HG03175 (cell line): ENCODE data around the gene SLC12A1.
A peak's percentile ranks its signal among the peaks of the same experiment; 100 is the strongest.

ENCODE experiments used
- ATAC-seq: cut with Tn5 transposase; IDR thresholded peaks from one replicate; pipeline ENCODE4 v1.9.1; 2021; ENCODE audit warnings: mild to moderate bottlenecking, moderate library complexity; ENCODE audit not compliant: unreplicated experiment

Gene SLC12A1

DNA sequence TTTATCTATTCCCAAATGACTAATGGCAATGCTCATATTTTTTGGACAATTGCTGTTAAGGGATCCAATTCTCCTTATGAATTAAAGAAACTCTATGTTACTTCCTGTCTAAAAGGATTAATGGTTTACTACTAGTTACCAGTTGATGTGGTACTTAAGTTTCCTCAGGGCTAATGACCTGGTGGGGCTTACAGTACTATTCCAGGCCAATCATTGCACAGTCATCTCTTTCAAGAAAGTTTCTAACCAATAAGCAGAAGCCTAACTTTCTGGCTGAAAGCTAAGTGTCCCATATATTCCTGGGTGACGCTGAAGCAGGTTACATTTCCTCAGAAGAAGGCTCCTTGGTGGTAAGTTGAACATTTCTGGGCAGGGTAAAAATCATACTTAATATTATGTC is at the start of gene SLC12A1:
Gene SLC12A1 (plus strand): TSS at position 322 of the 400 bp plus-strand sequence. CDS start 1,418 bp downstream, outside the sequence.
- ATAC-seq, result no peak

DNA sequence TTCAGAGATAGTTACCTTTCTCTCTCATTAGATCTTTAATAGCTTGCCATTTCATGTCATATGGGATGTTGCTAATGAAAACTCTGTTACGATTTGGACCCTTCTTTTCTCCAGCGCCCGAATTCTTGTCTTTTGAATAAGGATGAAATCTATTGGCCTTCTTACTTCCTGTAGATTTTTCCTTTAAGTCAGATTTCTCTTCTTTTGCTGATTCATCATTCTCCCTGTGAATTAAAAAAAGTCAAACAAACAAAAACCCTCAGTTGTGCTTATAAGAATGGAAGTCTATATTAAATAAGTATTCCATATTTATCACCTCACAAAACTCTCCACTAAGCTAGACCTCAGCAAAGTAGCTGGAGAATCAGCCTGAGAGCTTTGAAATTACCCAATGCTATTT is 37.5 kb upstream of the SLC12A1 start:
- ATAC-seq, result no peak

DNA sequence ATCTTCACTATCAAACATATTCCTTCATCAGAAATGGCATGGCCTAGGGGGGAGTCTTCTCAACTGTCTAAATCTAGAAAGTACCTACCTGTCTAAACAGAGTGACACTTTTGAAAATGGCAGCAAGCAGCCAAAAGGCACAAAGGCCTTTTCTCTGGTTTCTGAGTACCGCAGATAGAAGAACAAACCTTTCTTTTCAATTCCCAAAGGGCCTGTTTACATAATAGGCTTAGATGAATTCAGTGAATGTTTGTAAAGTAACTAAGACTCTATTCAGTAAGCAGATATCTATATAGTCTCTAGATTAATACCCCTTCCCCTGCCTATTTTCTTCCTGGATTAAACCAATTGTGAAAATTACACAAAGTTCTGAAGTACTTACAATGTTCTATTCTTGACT is 35.1 kb upstream of the SLC12A1 start:
- no peak for ATAC-seq

DNA sequence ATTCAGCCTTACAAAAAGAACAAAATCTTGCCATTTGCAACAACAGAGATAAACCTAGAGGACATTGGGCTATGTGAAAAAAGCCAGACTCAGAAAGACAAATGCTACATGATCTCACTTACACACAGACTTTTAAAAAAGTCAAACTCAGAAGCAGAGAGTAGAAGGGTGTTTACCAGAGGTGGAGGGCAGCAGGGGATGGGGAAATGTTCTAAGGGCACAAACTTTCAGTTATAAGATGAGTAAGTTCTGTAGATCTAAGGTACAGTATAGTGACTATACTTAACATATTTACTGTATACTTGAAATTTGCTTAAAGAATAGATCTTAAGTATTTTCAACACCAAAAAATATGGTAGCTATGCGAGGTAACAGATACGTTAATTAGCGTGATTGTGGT is 31.0 kb upstream of the SLC12A1 start:
- no peak for ATAC-seq

DNA sequence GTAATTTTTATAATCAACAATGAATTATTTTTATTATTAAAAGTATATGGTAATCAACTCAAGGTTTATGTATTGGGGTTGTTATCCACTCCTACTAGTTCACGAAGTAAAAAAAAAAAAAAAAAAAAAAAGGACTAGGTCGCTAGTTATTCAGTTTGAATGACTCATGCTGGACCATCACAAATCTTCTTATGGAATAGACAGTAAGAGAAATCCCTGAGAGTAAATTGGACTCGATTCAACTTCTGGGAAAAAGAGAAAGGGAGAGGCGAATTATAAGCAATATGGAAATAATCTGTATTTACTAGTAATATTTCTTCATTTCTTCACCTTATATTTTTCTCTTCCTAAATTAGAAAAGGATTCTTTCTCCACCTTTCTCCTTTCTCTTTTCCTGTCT is 30.0 kb upstream of the SLC12A1 start:
- ATAC-seq, result no peak

DNA sequence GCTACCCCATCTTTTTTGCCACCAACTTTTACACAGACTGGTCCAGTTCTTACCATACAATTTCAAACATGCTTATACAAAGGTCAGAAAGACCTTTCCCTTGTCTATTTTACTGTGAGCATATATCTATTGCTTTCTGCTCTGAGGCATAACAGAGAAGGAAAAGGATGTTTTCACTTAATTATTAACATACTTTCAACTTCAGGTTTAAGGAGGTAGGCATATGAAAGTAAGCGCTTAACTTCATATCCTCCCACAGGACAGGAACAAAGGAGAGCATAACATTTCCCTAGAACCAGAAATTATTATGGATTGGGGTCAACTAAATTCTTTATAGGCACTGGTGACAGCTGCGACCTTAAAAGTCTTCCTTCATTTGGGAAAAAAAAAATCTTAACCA is 29.1 kb upstream of the SLC12A1 start:
- ATAC-seq, result peak; percentile 27

DNA sequence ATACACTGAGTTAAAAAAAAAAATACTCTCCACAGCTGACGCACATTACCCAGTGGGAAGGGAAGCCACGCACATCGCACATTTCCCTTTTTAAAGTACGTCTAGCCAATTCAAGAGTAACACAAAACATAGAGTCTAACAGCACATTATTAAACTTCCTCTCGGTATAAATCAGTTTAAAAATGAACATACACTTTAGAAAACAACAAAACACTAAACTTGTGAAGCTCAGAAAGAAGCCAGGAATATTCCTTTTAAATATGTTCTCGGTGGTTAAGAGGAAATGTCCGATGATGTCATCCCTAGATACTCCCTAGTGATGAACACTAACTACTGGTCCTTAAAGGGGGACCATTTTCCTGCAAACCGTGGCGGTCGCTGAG is 28.7 kb upstream of the SLC12A1 start:
- peak; percentile 66 for ATAC-seq

DNA sequence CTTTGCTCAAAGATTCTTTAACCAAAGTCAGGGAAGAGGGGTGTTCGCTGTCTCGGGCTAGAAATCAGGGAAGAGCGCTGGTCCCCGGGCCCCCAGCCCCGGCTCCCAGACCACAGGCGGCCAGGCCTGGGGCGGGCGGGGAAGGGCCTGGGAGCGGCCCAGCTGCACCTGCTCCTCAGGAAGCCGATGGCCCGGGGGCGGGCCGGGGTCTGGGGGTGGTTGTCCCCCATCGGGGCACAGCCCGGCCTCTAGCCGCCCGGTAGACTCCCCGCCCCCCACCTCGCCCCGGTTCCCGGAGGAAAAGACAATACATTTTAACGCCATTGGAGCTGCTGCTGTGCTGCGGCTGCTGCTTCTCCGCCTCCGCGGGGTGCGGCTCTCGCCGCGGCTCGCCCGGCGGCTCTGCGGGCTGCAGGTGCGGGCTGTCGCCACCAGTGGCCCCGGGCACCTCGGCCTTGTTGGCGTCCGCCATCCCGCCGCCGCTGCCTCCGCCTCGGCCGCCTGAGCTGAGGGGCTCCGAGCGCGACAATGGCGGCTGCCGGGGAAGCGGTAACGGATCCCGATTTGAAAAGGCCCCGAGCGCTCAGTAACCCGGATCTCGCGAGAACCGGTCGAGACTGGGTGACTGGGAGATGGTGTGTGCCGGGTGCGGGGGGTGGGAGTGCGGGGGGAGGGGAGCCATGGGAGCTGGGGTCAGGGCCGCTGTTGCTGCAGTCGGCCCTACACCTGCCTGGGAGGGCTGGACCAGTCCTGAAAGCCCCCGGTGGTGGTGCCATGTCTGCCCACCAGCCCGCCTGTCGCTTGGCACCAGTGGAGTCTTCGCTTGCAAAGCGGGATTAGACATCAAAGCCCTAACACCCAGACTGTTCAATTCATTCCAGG is 28.1 kb upstream of the SLC12A1 start, which contains the start of gene MYEF2:
Gene MYEF2 (minus strand): TSS at position 530 of the 882 bp plus-strand sequence. CDS start 58 bp downstream, at position 472.
- peak; percentile 75 for ATAC-seq

DNA sequence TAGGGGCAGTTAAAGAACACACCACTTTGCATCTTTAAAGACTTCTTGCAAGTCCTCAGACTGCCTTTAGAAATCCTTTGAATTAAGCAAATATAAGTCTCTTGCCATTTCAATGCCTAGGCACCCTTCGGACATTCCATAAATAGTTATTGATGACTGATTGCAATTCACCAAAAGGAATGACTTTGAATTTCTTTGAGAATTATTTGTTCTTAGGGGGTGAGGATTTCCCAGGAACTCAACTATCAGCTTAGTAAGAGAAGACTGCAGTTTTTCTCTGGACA is 27.5 kb upstream of the SLC12A1 start:
- no peak for ATAC-seq

DNA sequence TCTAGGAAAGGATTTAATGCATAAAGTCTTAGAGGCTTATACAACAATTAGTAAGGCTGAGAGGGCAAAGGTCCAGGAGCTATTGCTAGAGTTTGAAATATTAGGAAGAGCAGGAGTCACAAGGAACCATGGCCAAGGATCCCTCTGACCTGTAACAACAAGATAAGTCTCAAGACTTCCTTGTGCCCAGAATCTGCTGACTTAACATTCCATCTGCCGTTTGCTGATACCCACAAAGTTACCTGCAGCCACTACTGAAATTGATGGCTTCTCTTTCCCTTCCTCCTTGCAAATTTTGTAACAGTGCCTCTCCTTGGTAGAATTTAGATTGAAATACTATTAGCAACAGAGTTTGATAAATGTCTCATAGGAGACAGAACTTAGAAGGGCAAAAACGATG is 23.4 kb upstream of the SLC12A1 start:
- no peak for ATAC-seq

DNA sequence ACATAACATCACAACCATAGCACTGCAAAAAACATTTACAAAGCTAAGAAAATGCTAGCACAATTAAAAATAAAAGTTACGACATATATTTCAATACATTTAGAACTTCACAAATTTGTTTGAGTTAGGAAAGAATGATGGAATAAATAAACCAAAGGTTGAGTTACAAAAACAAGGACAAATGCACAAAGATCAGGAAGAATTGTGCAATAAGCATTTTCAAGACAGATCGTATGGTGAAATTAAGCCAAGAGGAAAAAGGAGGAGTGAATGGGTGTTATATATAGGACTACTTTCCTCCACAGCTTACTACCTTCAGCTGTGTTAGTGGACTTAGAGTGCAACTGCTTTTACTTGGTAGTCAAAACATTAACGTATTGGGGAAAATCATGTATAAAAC is 20.6 kb upstream of the SLC12A1 start:
- ATAC-seq, result no peak

DNA sequence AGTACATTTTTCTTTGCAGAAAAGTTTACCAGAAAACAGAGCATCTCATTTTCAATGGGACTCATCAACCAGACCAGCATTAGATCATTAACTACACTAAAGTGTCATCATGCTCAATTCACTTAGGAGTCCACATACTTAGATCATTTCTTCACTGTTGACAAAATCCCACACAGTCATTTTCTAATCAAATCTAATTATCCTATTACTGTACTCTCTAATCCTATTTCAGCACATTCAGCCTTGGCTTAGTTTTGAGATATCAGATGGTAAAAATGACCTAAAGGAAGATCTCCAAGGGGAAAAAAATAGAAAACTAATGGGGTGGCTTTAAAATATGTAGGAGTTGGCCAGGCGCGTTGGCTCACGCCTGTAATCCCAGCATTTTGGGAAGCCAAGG is 19.8 kb upstream of the SLC12A1 start:
- ATAC-seq, result no peak

DNA sequence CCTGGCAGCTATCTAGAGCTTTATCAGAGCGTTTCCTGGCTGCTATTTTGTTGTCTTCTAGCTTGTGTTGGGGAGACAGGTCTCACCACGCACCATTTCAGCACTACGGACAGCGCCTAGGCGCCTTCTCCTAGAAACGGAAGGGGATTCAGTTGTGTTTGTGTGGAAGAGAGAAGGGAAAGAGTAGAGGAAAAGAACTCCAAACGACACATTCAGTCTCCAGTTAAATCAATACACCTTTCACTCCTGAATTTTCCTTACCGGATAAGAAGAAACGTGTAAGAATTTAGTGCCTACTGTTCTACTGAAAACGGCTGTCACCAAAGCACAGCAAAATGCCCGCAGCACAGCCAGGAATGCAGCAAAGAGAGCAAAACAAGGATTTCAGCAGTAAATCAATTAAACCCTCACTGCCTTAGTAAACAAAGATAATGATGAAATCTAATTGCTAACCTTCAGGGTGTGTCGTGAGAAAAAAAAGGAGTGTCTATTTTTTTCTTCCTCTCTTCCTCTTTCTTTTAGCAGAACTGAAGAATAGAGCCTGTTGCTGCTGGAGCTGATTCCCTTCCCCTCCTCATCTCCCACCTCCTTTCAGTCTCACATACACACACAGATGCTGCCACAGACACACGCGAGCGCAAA is 15.0 kb upstream of the SLC12A1 start:
- ATAC-seq, result no peak

DNA sequence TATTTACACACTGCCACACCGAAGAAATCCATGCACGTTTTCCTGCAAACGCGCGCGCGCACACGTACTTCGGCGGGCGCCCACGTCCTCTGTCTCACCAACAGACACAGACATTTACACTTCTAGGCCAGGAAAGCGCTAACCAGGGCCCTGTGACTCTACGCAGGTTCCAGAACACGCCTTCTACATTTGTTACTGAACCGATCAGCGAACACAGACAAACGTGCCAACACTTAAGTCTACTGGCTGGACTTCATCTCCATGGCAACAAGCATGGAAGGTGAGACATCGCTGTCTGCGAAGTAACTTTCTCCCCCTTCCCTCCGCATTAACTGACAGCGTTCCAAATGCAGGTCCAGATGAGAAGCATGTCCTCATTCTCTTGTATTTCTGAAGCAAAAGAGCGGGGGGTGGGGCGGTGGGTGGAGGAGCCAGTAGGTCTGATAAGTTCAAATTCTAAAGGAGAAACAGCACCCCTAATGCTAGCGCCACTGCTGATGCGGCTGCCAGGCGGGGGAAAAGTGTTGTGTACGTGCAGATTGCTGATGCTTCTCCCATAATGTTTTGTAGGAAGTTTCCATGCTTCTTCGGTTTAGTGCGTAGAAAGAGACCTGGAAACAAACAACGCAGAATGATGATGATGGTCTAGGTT is 14.4 kb upstream of the SLC12A1 start, which contains the start of gene CTXN2:
Gene CTXN2 (plus strand): TSS at position 92 of the 652 bp plus-strand sequence. CDS start 9,636 bp downstream, outside the sequence.
- no peak for ATAC-seq

DNA sequence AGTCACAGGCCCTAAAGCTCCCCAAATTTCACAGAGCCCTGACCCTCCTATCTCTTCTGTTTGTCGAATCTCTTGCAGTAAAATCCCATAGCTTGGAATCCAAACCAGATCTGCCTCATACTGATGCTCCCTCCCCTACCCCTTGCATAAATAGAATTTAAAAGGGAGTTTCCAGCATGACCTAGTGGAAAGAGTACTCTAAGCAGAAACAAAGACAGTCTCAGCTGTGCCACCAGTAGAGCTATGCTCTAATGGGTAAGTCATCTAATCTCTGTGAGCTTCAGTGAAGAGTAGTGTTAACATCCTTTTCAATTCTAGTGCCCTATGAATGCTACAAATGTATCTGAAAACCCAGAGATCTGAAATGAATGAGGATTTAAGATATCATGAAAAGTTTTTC is 4.0 kb upstream of the SLC12A1 start:
- no peak for ATAC-seq

DNA sequence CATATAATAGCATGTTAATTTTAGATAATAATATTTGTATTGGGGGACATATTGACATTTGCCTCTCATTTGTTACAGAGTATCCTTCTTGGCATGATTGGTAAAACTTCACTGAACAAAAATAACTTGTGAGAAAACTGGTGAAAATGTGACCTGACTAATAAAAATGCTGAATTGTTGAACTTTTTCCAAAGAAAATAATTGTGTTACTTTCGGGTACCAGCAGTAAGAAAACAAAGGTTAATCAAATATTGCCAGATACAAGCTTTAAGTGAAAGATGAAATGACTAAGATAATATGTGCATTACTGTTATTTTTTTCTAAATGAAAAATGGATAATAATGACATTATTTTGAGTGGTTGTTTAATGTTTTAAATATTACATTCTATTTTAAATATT is 15.2 kb downstream of the SLC12A1 start:
- ATAC-seq, result no peak

DNA sequence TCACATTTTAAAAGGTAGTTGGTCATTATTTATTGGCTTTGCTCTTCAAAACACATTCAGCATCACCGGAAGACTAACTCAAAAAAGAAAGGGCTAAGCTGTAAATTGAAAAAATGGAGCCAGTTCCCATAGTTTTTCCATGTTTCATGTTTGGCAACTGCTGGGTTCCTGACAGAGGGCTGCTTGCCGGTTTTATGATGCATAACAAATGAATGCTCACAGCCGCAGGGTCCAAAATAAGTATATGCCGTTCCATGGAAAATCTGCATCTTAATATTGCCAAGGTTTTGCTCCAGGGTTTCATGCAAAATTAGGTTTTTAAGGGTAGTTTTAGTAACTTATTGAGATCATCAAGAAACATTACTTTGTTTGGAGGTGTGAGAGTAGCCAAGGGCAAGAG is 15.8 kb downstream of the SLC12A1 start:
- ATAC-seq, result no peak

DNA sequence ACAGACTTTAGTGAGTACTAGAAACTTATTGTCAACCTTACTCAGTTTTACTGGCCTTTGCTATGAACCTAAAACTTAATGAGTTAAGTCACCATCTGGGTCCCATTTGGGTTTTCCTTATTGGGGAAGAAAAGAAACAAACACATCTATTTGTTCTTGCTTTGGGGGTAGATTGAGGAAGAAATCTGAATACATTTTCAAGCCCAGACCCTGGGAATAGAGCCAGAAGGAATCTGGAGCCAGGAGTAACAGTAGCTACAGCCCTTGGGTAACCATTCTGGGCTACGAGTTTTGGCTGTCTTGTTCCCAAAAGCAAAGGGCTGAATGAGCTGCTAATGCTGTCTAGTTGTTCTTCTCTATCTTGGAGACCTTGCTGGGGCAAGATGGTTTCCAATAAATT is 16.5 kb downstream of the SLC12A1 start:
- no peak for ATAC-seq

DNA sequence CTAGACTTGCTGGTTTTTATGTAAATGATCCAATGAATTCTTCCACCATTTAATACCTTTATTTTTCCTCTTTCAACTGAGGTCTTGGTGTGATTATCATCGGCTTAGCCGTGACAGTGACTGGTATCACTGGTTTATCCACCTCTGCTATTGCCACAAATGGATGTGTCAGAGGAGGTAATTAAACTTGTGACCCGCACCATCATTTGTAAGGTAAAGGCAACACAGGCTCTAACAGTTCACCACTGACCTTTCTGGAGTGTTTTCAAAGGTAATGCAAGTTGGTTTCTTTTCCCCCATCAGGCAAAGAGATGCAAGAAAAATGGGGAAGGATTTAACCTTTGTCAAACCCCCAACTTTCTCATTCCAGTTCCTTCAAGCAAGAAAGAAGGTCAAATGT is 19.7 kb downstream of the SLC12A1 start:
- ATAC-seq, result no peak

DNA sequence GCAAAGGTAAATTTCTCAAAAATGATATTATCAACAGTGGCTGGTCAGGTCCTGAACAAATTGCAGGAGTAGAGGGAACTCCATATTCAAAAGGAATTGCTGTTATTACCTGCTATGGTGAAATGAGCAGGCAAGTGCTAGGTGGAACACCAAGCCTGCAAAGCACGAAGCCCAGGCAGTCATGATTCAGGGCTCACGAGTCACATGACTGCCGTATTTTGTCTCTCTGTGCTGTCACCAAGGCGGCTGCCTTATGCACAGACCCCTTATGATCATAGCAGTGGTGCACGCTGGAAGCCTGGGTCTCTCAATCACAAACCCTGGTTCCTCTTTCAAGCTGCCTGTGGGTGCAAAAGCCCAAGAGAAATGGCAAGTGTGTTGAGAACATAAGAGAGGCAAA is 24.4 kb downstream of the SLC12A1 start:
- no peak for ATAC-seq

DNA sequence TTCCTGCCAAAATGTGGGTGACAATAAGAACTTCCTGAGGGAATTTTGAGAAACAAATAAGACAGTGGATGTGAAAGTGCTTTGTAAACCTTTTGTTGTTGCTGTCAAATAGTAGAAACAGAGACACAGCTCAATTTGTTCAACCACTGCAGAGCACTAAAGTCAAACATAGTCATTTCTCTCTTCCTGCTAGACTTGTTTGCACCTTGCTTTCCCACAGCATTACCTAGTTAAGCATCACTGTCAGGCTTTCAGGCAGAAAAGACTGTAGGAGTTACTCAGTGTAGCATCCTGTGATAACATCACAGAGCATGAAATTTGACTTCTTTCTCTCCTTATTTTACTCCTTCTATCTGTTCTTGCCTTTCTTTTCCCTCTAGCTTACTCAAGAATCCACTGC is 27.1 kb downstream of the SLC12A1 start:
- no peak for ATAC-seq

DNA sequence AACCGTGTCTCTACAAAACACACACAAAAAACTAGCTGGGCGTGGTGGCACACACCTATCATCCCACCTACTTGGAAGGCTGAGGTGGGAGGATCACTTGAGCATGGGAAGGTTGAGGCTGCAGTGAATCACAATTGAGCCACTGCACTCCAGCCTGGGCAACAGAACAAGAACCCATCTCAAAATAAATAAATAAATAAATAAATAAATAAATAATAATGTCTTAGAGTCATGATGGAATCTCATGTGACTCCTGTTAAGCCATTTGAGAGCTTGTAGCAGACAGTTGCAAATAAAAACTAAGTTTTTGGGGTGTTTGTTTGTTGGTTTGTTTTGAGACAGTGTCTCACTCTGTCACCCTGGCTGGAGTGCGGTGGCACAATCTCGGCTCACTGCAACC is 33.2 kb downstream of the SLC12A1 start:
- ATAC-seq, result no peak
